GM21825 (cell line): ENCODE results near the gene ASB2.

Source experiments
- ATAC-seq: cut with Tn5 transposase; IDR thresholded peaks from one replicate; pipeline ENCODE4 v1.9.1; 2021; ENCODE audit warnings: mild to moderate bottlenecking, moderate library complexity; ENCODE audit not compliant: unreplicated experiment

The ASB2 gene

GRCh38 chr14:93911975-93912615 is 64.3 kb downstream of the ASB2 start:
- no peak for ATAC-seq

- ATAC-seq = no peak
These were observed 66.8 kb downstream of the ASB2 start for GRCh38 chr14:93909429-93910128.

GRCh38 chr14:93906341-93907329 is 69.7 kb downstream of the ASB2 start:
- ATAC-seq = no peak

GRCh38 chr14:93905623-93906022 is 70.7 kb downstream of the ASB2 start:
- no peak for ATAC-seq

- ATAC-seq = no peak
These were observed 72.8 kb downstream of the ASB2 start for GRCh38 chr14:93903342-93904184.

GRCh38 chr14:93902619-93903307 is 73.6 kb downstream of the ASB2 start:
- ATAC-seq = no peak

GRCh38 chr14:93901813-93902212 is 74.6 kb downstream of the ASB2 start:
- ATAC-seq = no peak

GRCh38 chr14:93898731-93899130 is 77.6 kb downstream of the ASB2 start:
- no peak for ATAC-seq

GRCh38 chr14:93898081-93898611 is 78.2 kb downstream of the ASB2 start:
- ATAC-seq = no peak

GRCh38 chr14:93897476-93897845 is 78.9 kb downstream of the ASB2 start:
- no peak for ATAC-seq

- no peak for ATAC-seq
These were observed 81.3 kb downstream of the ASB2 start for GRCh38 chr14:93895023-93895604.

GRCh38 chr14:93893661-93894261 is 82.6 kb downstream of the ASB2 start:
- ATAC-seq = no peak

GRCh38 chr14:93892923-93893558 is 83.3 kb downstream of the ASB2 start:
- no peak for ATAC-seq

- no peak for ATAC-seq
These were observed 83.9 kb downstream of the ASB2 start for GRCh38 chr14:93892505-93892839.

GRCh38 chr14:93891756-93892504 is 84.4 kb downstream of the ASB2 start:
- ATAC-seq = no peak

- ATAC-seq = no peak
These were observed 86.5 kb downstream of the ASB2 start for GRCh38 chr14:93889739-93890483.

- ATAC-seq = no peak
These were observed 87.4 kb downstream of the ASB2 start for GRCh38 chr14:93888995-93889394.
